Stimulated activated CD4-positive, alpha-beta T cell treated with anti-CD3 and anti-CD28 coated beads, Interleukin-12 subunit alpha, Interleukin-12 subunit beta, amount 100 ng/mL, for 48 hours (primary cell): Measurements from ENCODE around the gene EPG5.
A peak's percentile ranks its signal among the peaks of the same experiment; 100 is the strongest.

Source experiments
- DNase-seq, 3 donors: peaks; one replicate each; pipeline ENCODE4 v3.0.0-alpha.2; 2020; ENCODE audit warnings: low read depth in 2 of 3, low spot score in 1 of 3

EPG5 gene

GRCh38 chr18:45920367-45920766 lies 46.8 kb downstream of the EPG5 start:
- DNase-seq = no peak

DNA sequence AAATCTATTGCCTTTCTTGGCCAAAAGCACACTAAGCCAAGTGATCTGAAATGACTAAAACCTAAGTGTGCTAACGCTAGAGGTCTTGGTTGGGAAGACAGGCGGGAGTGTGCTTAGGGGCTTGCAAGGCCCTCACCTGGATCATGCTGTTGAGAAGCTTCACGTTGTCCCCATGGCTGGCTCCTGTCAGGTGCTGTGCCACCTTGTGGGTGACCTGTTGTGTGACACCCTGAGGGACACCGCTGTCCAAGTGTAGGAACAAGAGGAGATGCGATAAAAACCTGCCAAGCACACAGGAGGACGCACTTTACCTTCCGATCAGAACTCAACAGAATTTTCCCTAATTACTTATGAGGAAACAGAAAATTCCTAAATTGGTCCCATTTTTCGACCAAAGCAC lies 50.8 kb downstream of the EPG5 start:
- no peak for DNase-seq

DNA sequence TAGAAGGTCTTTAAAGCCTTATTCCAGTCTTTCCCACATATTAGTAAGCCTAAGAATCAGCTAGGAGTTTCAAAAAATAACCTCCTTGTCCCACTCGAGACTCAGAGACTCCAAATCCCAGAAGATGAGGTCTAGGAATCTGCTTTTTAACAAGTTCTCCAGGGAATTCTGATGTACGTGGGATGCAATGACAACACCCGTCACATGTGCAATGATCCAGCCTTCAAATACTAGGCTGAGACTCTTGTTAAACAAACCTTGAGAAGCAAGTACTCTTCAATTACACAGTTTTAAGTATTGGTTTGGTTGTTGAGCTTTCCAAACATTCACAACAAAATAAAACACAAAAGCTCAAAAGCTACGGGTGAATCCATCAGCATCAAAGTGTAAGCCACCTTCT lies 53.9 kb downstream of the EPG5 start:
- no peak for DNase-seq

DNA sequence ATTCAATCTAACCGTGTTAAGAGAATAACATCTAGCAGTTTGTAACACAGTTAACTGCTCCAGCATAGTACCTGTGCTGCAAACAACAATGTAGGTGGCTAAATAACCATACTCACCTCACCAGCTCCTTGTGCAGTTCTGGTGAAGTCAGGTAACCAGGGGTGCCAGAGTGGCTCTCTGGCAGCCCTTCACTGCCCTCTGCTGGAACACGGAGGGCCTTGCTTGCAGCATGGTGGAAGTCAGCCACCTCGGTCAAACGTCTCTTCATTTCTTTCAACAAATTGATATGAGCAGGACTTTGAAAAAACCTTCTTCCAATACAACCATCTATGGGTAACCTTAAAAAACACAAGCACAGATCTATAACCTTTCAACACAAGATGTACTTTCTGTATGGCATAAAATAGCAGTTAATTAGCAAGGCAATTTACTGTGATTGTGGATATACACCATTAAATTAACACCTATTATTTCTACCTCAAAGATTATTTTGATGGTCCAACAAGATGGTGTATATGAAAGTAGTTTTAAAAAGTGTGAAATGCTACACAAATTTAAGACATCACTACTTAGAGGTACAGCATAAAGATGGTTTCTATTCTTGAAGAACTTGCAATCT lies 56.6 kb downstream of the EPG5 start:
- peak; percentile 43 to 56 (median 55) for DNase-seq

- DNase-seq = no peak
Measured at GRCh38 chr18:45901654-45902210, 65.4 kb downstream of the EPG5 start.

GRCh38 chr18:45900623-45901022 lies 66.5 kb downstream of the EPG5 start:
- DNase-seq = no peak

GRCh38 chr18:45896991-45897390 lies 70.1 kb downstream of the EPG5 start:
- no peak for DNase-seq

- DNase-seq = no peak
Measured at GRCh38 chr18:45896452-45896851, 70.7 kb downstream of the EPG5 start.

- no peak for DNase-seq
Measured at GRCh38 chr18:45895339-45895738, 71.8 kb downstream of the EPG5 start.

DNA sequence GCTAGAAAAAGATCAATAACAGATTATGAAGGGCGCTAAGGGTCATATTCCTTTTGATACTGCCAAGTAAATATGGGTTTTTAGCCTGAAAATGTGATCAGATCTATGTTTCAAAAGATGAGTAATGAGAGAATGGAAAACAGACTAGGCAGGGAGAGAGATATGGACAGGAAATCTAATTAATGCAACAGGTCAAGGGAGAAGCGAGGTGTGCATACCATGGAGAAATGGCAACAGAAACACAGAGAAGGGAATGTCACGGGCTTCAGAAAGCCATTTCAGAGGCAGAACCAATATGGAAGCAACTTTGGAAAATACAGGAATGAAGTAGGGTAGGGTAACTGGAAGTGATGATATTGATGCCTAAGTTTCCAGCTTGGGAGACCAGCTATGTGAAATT lies 72.3 kb downstream of the EPG5 start:
- DNase-seq = no peak

GRCh38 chr18:45891806-45892205 lies 75.3 kb downstream of the EPG5 start:
- DNase-seq = no peak

- DNase-seq = no peak
Measured at GRCh38 chr18:45890606-45891005, 76.5 kb downstream of the EPG5 start.

GRCh38 chr18:45889419-45890064 lies 77.6 kb downstream of the EPG5 start:
- no peak for DNase-seq

GRCh38 chr18:45887585-45887984 lies 79.5 kb downstream of the EPG5 start:
- DNase-seq = no peak

DNA sequence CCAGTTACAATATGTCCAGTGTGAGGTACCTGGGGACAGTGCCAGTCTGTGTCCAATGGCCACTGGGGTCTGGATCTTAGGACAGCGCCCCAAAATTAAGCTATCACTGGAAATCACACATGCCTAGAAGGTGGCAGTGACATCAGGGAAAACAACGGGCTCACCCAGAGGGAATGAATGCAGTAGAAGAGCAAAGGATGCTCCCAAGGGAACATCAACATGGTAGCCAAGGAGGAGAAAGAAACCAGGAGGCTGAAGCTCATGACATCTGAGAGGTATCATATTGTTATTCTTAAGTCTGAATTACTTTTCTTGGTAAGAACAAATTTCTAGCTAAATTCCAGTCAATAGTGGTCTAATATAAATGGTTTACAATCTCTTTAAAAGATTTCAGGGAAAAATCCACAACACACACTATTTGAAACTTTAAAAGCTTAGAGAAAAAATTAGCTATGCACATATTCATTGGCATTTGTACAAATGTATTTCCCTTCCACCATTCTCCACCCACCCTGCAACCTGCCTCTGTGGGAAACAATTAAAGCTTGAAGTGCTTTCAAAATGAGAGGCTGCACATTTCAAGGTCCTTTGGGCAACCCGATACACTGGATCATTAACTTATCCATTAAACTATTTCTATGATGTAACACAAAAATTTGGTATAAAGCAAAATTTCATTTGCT lies 86.1 kb downstream of the EPG5 start:
- no peak for DNase-seq

DNA sequence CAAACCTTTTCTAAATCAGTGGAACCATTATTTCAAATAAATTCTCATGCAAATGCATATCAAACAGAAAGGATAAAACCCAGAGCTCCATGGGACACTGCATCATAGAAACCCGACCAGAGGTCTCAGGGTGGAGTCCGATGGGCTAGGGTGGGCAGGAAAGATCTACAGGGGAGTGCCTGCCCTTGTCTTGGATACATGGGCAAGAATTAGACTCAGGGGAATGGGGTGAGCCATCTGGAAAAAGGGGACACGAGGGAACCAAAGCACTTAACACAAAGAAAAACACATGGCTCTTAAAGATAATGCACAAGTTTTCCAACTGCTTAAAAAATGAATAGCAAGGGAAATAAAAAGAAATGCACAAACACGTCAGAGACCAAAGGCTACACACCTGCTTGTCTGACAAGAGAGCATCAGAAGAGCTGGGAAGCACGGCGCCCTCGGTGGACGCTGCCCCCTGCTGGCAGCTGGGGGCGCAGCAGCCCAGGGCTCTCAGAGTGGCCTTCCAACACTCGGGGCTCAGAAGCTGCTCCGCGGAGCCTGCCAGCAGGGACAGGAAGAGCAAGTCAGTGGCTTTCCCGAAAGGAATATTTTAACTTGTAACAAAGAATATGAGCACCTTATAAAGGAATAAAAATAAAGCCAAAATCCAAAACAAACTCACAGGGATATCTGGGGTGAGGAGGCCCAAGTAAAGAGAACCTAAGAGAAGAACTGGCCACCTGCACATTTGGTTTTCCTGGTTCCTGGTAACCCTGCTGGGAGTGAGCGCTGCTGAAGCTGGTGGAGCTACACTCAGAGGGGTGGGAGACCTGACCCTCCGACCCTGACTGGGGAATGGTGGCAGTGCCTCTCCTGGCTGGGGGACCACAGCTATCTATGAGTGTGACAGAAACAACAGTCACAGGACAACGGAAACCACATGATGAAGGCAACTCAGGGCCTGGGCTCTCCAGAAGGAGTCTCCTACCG lies 87.2 kb downstream of the EPG5 start:
- DNase-seq = peak; percentile 55 to 78 (median 58)

GRCh38 chr18:45877403-45877802 lies 89.7 kb downstream of the EPG5 start:
- no peak for DNase-seq

DNA sequence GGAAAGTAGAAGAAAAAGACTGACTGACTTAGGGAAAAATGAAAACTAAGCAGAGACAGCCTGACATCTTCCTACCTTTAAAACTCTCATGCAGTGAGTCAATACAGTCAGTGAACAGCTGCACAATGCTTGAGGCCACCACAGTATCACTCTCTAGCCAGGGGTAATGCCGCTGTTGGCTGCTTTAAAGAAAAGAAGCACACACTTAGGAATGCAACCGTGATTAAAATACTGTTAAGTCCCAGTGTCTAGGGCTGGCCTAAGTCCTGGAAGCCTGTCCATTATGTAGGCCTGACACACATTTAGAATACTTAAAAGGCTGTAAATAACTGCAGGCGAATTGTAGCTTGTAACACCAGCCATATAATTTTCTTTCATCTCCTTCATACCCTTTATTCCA lies 91.0 kb downstream of the EPG5 start:
- no peak for DNase-seq

DNA sequence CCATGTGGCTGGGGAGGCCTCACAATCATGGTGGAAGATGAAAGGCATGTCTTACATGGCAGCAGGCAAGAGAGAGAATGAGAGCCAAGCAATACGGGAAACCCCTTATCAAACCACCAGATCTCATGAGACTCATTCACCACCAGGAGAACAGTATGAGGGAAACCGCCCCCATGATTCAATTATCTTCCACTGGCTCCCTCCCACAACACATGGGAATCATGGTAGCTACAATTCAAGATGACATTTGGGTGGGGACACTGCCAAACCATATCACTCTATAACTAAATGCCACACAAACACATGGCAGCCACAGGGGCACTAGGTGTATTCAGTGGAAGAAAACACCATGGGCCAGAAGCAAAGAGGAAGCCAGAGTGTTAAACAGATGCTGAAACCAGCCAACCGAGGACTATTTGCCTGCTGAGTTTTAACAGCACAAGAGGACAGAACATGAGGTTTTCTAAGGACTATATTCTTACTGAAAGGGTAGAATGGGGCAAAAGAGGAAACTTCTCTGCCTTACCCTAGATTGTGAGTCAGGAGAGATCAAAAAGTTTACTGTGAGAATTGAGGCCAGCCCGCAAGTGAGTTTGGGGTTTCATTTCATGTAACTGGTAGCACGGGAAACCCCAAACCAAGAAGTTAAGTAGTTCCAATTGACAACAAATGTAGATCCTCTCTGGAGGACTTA lies 92.5 kb downstream of the EPG5 start:
- DNase-seq = peak; percentile 45 to 67 (median 51)

DNA sequence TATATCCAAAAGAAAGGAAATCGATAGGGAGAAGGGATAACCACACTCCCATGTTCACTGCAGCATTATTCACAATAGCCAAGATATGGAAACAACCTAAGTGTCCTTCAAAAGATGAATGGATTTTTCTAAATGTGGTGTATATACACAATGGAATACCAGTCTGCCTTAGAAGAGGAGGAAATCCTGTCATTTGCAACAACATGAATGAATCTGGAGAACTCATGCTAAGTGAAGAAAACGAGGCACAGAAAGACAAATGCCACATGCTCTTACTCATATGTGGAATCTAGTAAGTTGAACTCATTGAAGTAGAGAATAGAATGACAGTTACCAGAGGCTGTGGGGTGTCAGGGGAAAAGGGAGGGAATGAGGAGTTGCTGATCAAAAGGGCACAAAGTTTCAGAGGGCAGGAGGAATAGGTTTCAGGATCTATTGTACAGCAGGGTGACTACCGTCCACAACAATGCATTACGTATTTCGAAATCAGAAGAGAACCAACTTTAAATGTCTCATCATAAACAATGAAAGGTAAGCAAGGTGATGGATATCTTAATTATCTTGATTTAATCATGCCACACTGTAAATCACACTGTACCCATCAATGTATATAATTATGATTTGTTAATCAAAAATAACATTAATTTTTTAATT lies 95.6 kb downstream of the EPG5 start:
- DNase-seq = no peak
